Aortic smooth muscle cell (primary cell): Measurements from ENCODE around the gene RGCC. TPM values are rescaled to one million over a fixed set of nuclear protein-coding genes. Genes with fewer than 3 reads are reported as not detected.

ENCODE experiments used
- total RNA-seq: library from RNA; depleted of rRNA; stranded (reverse); fragments of >200 nt; gene quantifications from 2 replicates; pipeline ENCODE4 v1.2.3, GENCODE V29; 2014

RGCC gene
- total RNA-seq: 1.7 and 3.0 TPM in 2 replicates

GRCh38 chr13:41456768-41457588 is at the start of gene RGCC:
Gene RGCC (plus strand): TSS chr13:41457550. CDS start chr13:41457708, 158 bp downstream.

Other genes with a start within 250 kb of the RGCC start
- 9.8 and 11.0 TPM in 2 replicates for gene MTRF1, start 194.0 kb upstream of the RGCC start, total RNA-seq
- gene NAA16, start 146.3 kb upstream of the RGCC start, total RNA-seq: 6.6 and 7.2 TPM in 2 replicates